ENCODE data around the gene ZBTB17.

GRCh38 chr1:15950763-15951295 is 25.1 kb downstream of the ZBTB17 start:
- TF ChIP-seq CTCF (conservative IDR thresholded peaks at IDR 0.05; ENCODE audit: low read length) (no peak), EZH2phosphoT487 (IDR thresholded peaks at IDR 0.05; ENCODE audit: borderline replicate concordance) (no peak)

All from Loucy (cell line).